SU-DHL-6 (cell line): ENCODE data around the gene LRRC72.
"Not testable (repeated sequence)": the region's sequence is repeated elsewhere in the genome, so short reads cannot be mapped to it uniquely, and the experiment has no call there.

Experiments used
- H2AFZ ChIP-seq: fragments of 200-600 bp; sonication (generic); 2 replicates; pipeline ENCODE4 v1.6.1; 2014; ENCODE audit warnings: low read depth, mild to moderate bottlenecking, moderate library complexity, mixed read lengths, antibody characterized with exemption, low read length; ENCODE audit not compliant: severe bottlenecking
- H3F3A ChIP-seq: fragments of 200-600 bp; shearing (Covaris generic); 2 replicates; pipeline ENCODE4 v1.6.0; 2016; ENCODE audit warnings: antibody characterized with exemption, mild to moderate bottlenecking; ENCODE audit not compliant: insufficient read depth
- H3K27ac ChIP-seq: fragments of 200-600 bp; sonication (generic); 2 replicates; pipeline ENCODE4 v1.5.1; 2016; ENCODE audit warnings: low read depth, mild to moderate bottlenecking, low read length, moderate library complexity, mixed read lengths
- H3K27me3 ChIP-seq: fragments of 200-600 bp; sonication (generic), shearing (Covaris generic); 2 replicates; pipeline ENCODE4 v1.6.0; 2014; ENCODE audit warnings: mild to moderate bottlenecking, low read length
- H3K36me3 ChIP-seq: fragments of 200-600 bp; sonication (generic); 2 replicates; pipeline ENCODE4 v1.6.1; 2014; ENCODE audit warnings: mild to moderate bottlenecking, low read length, mixed read lengths
- H3K4me2 ChIP-seq: fragments of 300-600, 200-600 bp; shearing (Covaris generic), sonication (generic); 2 replicates; pipeline ENCODE4 v1.6.0; 2014; ENCODE audit warnings: low read length, low read depth, mild to moderate bottlenecking; ENCODE audit not compliant: poor library complexity, severe bottlenecking
- H3K4me3 ChIP-seq: fragments of 200-600 bp; sonication (generic); 2 replicates; pipeline ENCODE4 v1.5.1; 2014; ENCODE audit warnings: antibody characterized with exemption, low read length, mild to moderate bottlenecking, mixed read lengths; ENCODE audit not compliant: insufficient read depth, poor library complexity, severe bottlenecking
- H3K79me2 ChIP-seq: fragments of 200-600 bp; sonication (generic); 2 replicates; pipeline ENCODE4 v1.6.1; 2014; ENCODE audit warnings: mild to moderate bottlenecking, low read length, moderate library complexity; ENCODE audit not compliant: insufficient read depth
- H3K9ac ChIP-seq: fragments of 200-600 bp; sonication (generic); 2 replicates; pipeline ENCODE4 v1.7.0; 2014; ENCODE audit warnings: mild to moderate bottlenecking, low read length
- H3K9me2 ChIP-seq: fragments of 200-600 bp; sonication (generic); replicated peaks from 2 replicates; pipeline ENCODE4 v1.6.1; 2014; ENCODE audit warnings: low read length; ENCODE audit not compliant: insufficient read depth
- H3K9me3 ChIP-seq: fragments of 200-600 bp; sonication (generic); 2 replicates; pipeline ENCODE4 v1.6.1; 2014; ENCODE audit warnings: low read length, mixed read lengths; ENCODE audit not compliant: insufficient read depth
- H4K20me1 ChIP-seq: fragments of 200-600 bp; sonication (generic); 2 replicates; pipeline ENCODE4 v1.6.1; 2014; ENCODE audit warnings: low read depth, mild to moderate bottlenecking, antibody characterized with exemption, low read length, moderate library complexity, mixed read lengths
- CTCF ChIP-seq: fragments of 200-600 bp; sonication (generic); IDR thresholded peaks from one replicate; pipeline ENCODE4 v1.5.1; 2017; ENCODE audit warnings: antibody characterized with exemption, mild to moderate bottlenecking, low read length, moderate library complexity; ENCODE audit not compliant: insufficient read depth, poor library complexity, severe bottlenecking
- EZH2phosphoT487 ChIP-seq: fragments of 200-600 bp; sonication (generic), shearing (Covaris generic); conservative IDR thresholded peaks from 2 replicates; pipeline ENCODE4 v1.6.1; 2018; ENCODE audit warnings: mild to moderate bottlenecking, antibody characterized with exemption, low read length, moderate library complexity, mixed read lengths

Gene LRRC72

GRCh38 chr7:16514271-16514670 is 12.4 kb upstream of the LRRC72 start:
- Histone ChIP-seq H3K36me3 (no peaks in the 10 kb centered on the region), H3K4me3 (no peak overlapping the region), H3K27me3 (no peaks in the 10 kb centered on the region), H3K4me2 (no peak overlapping the region), H3K79me2 (no peaks in the 10 kb centered on the region), H4K20me1 (no peaks in the 10 kb centered on the region), H3K9me2 (no peaks in the 10 kb centered on the region), H3F3A (no peaks in the 10 kb centered on the region), H3K27ac (no peak overlapping the region), H2AFZ (no peak overlapping the region), H3K9ac (no peak overlapping the region), H3K9me3 (no peaks in the 10 kb centered on the region)
- TF ChIP-seq EZH2phosphoT487 (no peak), CTCF (no peak)

- Histone ChIP-seq H2AFZ (no peak overlapping the region), H4K20me1 (no peaks in the 10 kb centered on the region), H3K79me2 (no peaks in the 10 kb centered on the region), H3K9me2 (no peaks in the 10 kb centered on the region), H3K9ac (no peak overlapping the region), H3K27me3 (no peaks in the 10 kb centered on the region), H3K36me3 (no peaks in the 10 kb centered on the region), H3F3A (no peaks in the 10 kb centered on the region), H3K4me2 (no peak overlapping the region), H3K27ac (no peak overlapping the region), H3K9me3 (no peaks in the 10 kb centered on the region), H3K4me3 (no peak overlapping the region)
- TF ChIP-seq EZH2phosphoT487 (no peak), CTCF (no peak)
These were observed 11.9 kb upstream of the LRRC72 start for GRCh38 chr7:16514729-16515128.

- H4K20me1 ChIP-seq: no peaks in the 10 kb centered on the region
These were observed 10.6 kb upstream of the LRRC72 start for GRCh38 chr7:16515785-16516685.

GRCh38 chr7:16519985-16520384 is 6.6 kb upstream of the LRRC72 start:
- H3F3A ChIP-seq, H3K27me3 ChIP-seq, H3K9ac ChIP-seq, H3K9me2 ChIP-seq, H3K27ac ChIP-seq, H4K20me1 ChIP-seq, H3K36me3 ChIP-seq, H3K79me2 ChIP-seq, H3K4me2 ChIP-seq, H2AFZ ChIP-seq, H3K9me3 ChIP-seq, H3K4me3 ChIP-seq: not testable (repeated sequence)

More at GRCh38 chr7:16515785-16516685, 10.6 kb upstream of the LRRC72 start:
- H3K79me2 ChIP-seq: no peaks in the 10 kb centered on the region
- H2AFZ ChIP-seq: no peak overlapping the region
- no peaks in the 10 kb centered on the region for H3K9me3 ChIP-seq
- H3F3A ChIP-seq: no peaks in the 10 kb centered on the region
- no peak overlapping the region for H3K9ac ChIP-seq
- H3K4me2 ChIP-seq: no peak overlapping the region
- H3K27me3 ChIP-seq: no peaks in the 10 kb centered on the region
- no peaks in the 10 kb centered on the region for H3K36me3 ChIP-seq
- H3K27ac ChIP-seq: no peak overlapping the region
- TF ChIP-seq EZH2phosphoT487 (no peak), CTCF (no peak)
- H3K4me3 ChIP-seq: no peak overlapping the region
- H3K9me2 ChIP-seq: no peaks in the 10 kb centered on the region
